Measurements from ENCODE around the gene PIAS4.

Gene PIAS4

GRCh38 chr19:4054441-4055208 is 47.1 kb downstream of the PIAS4 start:
- Histone ChIP-seq H3K36me3 (peaks cover 56% of the 10 kb centered on the region), H3K27me3 (no peaks in the 10 kb centered on the region), H3K4me3 (ENCODE audit: low read depth, low read length) (no peak overlapping the region), H3K4me1 (no peaks in the 10 kb centered on the region), H3K9me3 (no peaks in the 10 kb centered on the region)
- no peak for TF ChIP-seq CTCF (IDR thresholded peaks at IDR 0.05; ENCODE audit: low read depth, low read length)
- peak; percentile 9 for DNase-seq

DNA sequence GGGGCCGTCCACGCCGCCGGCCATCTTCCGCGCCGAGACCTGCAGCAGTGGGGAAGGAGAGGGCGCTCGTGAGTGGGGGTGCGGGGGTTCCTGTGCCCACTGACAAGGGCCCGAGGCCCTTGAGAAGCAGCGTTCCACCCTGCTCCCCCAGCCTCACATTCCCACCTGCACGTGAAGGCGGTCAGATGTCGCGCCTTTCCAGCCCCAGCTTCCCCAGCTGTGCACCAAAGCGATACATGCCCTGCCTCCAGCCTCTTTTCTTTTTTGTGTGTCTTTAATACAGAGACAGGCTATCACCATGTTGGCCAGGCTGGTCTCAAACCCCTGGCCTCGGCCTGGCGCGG is 47.6 kb downstream of the PIAS4 start:
- peak; percentile 5 for DNase-seq
- peaks cover 51% of the 10 kb centered on the region for H3K36me3 ChIP-seq

GRCh38 chr19:4057931-4058692 is 50.6 kb downstream of the PIAS4 start:
- Histone ChIP-seq H3K4me3 (ENCODE audit: low read depth, low read length) (no peak overlapping the region), H3K9me3 (no peaks in the 10 kb centered on the region), H3K27me3 (no peaks in the 10 kb centered on the region), H3K4me1 (no peaks in the 10 kb centered on the region), H3K36me3 (peaks cover 54% of the 10 kb centered on the region)
- TF ChIP-seq CTCF (IDR thresholded peaks at IDR 0.05; ENCODE audit: low read depth, low read length), result no peak
- no peak for DNase-seq

More for the DNA sequence above, 47.6 kb downstream of the PIAS4 start:
- no peak for TF ChIP-seq CTCF (IDR thresholded peaks at IDR 0.05; ENCODE audit: low read depth, low read length)
- Histone ChIP-seq H3K9me3 (no peaks in the 10 kb centered on the region), H3K27me3 (no peaks in the 10 kb centered on the region), H3K4me1 (no peaks in the 10 kb centered on the region), H3K4me3 (ENCODE audit: low read depth, low read length) (no peak overlapping the region)

- H3K9me3 ChIP-seq, result no peaks in the 10 kb centered on the region
- H3K4me1 ChIP-seq, result no peaks in the 10 kb centered on the region
- no peak for DNase-seq
- no peak for TF ChIP-seq CTCF (IDR thresholded peaks at IDR 0.05; ENCODE audit: low read depth, low read length)
- no peak overlapping the region for H3K4me3 ChIP-seq (ENCODE audit: low read depth, low read length)
- H3K36me3 ChIP-seq, result peaks cover 52% of the 10 kb centered on the region
- no peaks in the 10 kb centered on the region for H3K27me3 ChIP-seq
These were observed 51.3 kb downstream of the PIAS4 start for GRCh38 chr19:4058693-4059452.

- no peak overlapping the region for H3K4me3 ChIP-seq (ENCODE audit: low read depth, low read length)
- DNase-seq, result no peak
- H3K27me3 ChIP-seq, result no peaks in the 10 kb centered on the region
- peaks cover 49% of the 10 kb centered on the region for H3K36me3 ChIP-seq
- no peaks in the 10 kb centered on the region for H3K9me3 ChIP-seq
- no peaks in the 10 kb centered on the region for H3K4me1 ChIP-seq
- TF ChIP-seq CTCF (IDR thresholded peaks at IDR 0.05; ENCODE audit: low read depth, low read length), result no peak
These were observed 51.9 kb downstream of the PIAS4 start for GRCh38 chr19:4059453-4059871.

All from BE2C (cell line).